NCI-H2081 treated with DMSO at 0.1 percent for 48 hours (cell line): ENCODE measurements around the gene ADAD2.

Source experiments
- DNase-seq: peaks from one replicate; lab custom pipeline; 2025; lab: John Stamatoyannopoulos, UW

Gene ADAD2

GRCh38 chr16:84176192-84177053, 14.5 kb upstream of the ADAD2 start:
- no peak for DNase-seq

DNA sequence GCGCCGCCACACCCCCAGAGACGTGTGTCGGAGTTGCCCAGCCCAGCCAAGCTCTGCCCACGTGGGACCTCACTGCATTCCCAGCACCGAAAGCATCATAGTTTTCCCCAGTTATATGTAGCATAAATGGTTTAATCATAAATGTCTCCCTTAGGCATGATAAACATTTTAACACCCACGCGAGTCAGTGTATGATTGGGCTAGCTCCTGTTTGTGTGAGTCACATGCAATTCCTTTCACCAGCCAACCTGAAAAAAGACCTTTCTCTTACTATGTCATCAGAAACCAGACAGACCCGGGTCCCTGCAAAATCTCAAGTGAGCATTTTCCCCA, 13.2 kb upstream of the ADAD2 start:
- no peak for DNase-seq

DNA sequence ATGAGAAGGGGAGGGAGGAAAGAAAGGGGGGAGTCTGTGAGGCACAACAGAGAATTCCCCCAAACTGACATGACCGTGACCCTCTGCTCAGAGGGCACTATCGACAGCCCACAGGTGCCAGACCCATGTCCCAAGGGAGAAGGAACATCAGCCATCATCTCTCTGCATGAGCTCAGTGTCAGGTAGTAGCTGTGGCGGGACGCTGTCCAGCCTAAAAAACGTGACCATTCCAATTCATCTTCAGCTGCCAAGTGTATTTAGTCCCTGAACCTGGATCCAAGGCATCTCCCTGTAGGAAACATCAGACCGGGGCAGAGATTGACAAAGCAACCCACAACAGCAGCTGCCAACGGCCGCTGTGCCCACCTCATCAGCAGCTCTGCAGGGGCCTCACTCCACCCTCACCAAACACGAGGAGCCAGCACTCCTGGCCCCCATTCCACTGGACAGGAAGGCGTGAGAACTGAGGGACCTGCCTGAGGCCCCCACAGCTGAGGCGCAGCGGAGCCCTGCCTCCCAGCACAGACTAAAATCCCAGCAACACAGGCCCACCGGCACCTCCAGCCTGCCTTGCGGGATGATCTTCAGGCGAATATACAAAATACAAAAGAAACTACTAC, 12.7 kb upstream of the ADAD2 start:
- DNase-seq = no peak

GRCh38 chr16:84178892-84179611, 11.9 kb upstream of the ADAD2 start:
- DNase-seq = no peak

GRCh38 chr16:84179612-84180320, 11.2 kb upstream of the ADAD2 start:
- DNase-seq = no peak

GRCh38 chr16:84180519-84181140, 10.3 kb upstream of the ADAD2 start:
- no peak for DNase-seq

DNA sequence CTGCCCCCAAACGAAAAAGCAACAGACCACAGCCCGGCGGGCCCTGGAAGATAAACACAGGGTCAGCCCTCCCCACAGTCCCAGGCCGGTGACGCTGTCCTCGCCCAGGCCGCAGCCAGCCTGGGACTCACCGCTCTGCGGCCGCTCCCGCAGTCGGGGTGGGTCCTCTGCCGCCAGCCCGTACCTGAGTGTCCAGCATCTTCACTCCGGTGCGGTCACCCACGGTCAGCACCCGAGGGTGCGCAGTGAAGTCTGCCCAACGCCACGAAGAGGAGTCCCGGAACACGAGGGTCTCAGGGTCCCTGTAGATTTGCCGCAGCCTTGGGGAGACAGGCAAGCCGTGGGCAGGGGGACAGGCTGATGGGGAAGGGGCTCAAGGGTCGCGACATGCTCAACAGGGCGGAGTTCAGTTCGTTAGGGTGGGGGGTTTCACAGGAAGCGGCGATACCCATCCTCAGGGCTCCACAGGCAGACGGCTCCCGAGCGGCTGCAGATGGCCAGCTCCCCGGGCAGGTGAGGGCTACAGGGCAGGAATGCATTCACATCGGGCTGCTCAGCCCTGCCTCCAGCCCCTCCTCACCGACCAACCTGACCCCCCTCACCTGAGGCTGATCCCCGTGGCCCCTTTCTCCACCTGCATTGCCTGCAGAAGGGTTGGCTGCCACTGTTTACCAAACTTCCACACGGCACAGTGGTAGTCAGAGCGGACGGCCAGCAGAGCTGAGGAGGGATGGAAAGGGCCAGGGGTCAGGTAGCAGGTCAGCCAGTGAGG, 9.6 kb upstream of the ADAD2 start:
- no peak for DNase-seq

- no peak for DNase-seq
Measured at GRCh38 chr16:84182104-84182503, 8.9 kb upstream of the ADAD2 start.

DNA sequence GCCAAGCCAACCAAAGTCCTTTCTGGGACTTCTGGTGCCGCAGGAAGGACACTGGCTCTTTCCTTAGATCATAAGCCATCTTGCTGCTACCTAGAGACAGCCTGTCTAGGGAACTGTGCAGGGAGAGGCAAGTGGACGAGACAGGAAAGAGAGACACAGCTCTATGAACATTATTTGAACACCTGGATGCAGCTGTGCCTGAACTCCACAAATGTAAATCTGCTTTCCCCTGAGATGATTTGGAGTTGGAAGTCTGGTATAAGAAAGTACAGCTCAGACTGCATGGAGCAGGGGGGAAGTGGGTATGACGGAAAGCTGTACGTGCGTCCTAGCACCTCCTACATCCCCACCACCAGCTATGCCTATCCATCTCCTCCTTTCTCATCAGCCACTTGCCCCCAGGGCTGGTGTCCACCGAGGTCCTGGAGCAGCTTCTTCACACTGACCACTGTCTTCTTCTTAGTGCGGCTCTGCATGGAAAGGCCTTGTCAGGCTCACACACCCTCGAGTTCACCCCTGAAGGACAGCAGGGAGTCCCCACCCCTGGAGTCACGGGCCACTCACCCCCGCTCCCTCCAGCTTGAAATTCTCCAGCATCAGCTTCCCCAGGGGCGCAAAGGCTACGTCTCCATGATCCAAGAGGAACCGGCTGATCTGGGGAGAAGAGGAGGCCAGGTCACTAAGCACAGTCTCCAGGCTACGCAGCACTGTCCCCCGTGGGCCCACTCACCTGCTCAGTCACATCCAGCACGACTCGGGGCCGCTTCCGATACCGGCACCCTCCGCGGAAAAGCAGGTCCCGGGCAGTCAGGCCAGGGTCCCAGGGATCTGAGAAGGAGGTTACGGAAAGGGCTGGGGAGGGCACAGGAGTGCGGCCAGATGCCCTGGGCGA, 8.0 kb upstream of the ADAD2 start:
- no peak for DNase-seq

- no peak for DNase-seq
Measured at GRCh38 chr16:84183572-84183875, 7.4 kb upstream of the ADAD2 start.

GRCh38 chr16:84183911-84184591, 6.9 kb upstream of the ADAD2 start:
- no peak for DNase-seq

DNA sequence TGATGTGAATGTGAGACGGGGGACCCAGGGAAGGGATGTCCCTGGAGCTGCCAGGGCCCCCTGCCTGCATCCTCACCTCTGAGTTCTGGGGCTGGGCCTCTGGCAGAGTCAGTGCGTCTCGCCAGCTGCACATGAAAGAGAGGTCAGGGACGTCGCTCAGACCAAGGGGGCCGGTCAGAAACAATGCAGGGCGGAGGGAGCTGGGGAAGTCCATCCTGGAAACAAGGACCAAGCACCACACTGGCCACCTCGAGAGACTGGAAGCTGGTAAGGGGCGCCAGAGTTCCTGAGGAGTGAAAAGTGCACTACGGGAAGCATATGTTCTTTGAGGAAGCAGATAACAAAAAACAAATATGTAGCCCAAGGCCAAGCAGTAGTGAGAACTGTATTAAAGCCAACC, 6.2 kb upstream of the ADAD2 start:
- DNase-seq = no peak

DNA sequence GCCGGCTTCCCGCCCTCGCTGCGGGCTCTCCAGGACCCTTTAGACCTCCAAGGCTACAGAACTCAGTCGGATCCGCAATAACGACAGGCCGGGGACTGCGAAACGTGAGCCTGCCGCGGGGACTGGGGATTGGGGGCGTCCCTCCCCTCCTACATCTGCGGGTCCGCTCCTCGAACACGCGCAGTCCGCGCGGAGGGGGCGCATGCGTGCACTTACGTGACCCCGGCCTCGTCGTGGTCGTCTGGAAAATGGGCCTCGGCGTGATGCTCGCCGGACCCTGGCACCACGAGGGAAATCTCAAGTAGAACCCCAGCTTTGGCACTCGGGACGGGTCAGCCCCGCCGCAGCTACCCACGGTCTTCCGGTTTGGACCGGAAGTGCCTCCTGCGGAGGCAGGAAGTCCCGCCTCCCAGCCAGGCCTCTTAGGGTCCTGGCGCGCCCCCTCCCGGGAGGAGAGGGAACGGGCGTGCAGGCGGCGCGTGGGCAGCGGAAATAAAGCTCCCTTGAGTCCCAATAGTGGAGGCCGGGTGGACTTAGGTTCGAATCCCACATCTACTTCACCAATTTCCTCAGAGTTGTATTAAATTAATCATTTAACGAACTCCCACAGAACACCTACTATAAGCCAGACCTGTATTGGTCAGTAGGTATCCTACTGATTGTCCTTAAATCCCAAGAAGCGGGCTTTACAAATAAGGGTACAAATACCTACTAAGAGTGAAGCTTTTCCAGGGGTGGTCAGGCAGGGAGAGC, 4.1 kb upstream of the ADAD2 start, which contains the start of gene TAF1C:
Gene TAF1C (minus strand): TSS at position 373 of the 753 bp plus-strand sequence. CDS start 2,069 bp downstream, outside the sequence.
- DNase-seq = peak; percentile 44

DNA sequence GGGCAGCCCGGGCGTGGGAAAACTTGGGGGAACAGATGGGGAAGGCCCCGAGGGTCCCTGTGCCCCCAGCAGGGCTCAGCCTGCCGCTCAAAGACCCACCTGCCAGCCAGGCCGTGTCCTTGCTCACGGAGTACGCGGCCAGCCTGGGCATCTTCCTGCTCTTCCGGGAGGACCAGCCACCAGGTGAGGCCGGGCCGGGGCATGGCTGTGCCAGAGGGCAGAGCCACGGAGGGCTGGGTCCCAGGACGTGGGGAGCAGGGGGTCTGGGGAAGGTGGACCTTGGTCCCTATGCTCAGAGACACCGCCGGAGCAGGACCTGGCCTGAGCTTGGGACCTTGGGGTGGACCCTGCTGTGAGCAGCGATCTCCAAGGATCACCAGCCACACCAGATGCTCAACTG, 509 bp downstream of the ADAD2 start:
- no peak for DNase-seq

DNA sequence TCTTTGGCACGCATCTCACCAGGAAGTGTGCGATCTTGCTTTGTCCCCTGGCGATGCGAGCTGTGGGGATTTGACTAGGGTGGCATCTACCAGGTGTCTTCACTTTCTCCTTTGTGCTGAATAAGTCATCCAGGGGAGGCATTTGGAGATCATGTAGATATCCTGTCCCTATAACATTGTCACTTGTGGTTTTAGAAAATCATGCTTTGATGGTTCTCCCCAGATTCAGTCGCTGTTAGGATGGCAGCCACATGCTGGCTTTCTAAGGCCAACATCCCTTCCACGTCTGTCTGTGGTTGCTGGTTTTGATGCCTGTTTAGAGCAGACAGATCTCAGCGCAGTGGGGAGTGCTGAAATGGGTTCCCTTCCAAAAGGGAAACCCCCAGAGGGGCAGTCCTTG, 2.5 kb downstream of the ADAD2 start:
- no peak for DNase-seq

DNA sequence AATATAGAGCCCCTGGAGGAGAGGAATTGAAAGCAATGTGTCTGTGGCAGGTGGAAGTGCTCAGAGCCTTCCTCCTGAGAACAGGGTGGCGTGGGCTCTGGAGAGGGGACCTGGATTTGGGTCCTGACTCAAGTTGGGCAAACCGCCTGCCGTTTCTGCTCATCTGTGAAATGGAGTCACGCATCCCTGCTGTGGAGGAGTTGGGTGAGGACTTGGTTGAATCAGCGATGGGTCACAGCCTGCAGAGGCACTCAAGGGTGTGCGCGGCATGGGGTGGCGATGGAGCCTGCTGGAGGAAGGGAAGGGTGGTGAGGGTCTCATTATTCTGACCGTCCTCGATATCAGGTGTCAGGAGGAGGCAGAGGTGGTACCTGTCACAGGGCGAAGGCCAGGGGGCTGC, 3.1 kb downstream of the ADAD2 start:
- DNase-seq = no peak

DNA sequence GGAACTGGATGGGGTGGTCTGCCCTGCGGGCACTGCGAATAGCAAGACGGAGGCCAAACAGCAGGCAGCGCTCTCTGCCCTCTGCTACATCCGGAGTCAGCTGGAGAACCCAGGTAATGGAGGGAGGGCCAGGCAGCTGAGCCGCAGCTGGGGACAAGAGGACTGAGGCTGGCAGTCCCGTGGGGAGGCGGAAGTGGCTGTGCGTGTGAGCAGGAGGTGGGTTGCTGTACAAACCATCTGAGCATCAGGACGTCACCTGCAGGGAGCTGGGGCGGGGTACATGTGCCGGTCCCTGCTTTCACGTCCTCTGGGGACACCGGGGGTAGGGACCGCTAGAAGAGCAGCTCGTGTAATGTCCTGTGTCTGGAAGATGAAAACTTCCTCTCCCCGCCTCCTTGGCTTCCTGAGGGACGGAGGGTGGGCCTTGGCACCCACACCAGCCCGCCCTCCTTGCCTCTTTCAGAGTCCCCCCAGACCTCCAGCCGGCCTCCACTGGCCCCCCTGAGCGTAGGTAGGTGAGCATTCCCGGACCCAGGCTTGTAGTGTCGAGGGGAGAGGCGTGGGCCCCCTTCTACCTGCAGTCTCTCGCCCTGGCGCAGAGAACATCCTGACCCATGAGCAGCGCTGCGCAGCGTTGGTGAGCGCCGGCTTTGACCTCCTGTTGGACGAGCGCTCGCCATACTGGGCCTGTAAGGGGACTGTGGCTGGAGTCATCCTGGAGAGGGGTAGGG, 3.7 kb downstream of the ADAD2 start:
- DNase-seq = no peak
